ENCODE data around the gene CFLAR.

DNA sequence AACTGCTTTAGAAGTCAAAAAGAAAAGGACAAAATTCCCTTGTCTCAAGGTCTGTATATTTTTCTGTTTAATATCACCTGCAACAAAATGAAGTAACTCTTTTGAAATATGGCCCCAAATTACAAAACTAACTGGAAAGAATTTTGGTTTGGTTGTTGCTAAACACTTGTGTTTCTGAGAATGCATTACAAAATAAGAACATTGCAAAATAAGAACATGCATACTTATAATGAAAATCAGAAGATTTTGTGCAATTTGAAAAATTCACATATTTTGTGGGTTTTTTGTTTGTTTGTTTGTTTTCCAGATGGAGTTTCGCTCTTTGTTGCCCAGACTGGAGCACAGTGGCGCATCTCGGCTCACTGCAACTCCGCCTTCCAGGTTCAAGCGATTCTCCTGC, 22.4 kb upstream of the CFLAR start:
- TF ChIP-seq, protein P1, sequence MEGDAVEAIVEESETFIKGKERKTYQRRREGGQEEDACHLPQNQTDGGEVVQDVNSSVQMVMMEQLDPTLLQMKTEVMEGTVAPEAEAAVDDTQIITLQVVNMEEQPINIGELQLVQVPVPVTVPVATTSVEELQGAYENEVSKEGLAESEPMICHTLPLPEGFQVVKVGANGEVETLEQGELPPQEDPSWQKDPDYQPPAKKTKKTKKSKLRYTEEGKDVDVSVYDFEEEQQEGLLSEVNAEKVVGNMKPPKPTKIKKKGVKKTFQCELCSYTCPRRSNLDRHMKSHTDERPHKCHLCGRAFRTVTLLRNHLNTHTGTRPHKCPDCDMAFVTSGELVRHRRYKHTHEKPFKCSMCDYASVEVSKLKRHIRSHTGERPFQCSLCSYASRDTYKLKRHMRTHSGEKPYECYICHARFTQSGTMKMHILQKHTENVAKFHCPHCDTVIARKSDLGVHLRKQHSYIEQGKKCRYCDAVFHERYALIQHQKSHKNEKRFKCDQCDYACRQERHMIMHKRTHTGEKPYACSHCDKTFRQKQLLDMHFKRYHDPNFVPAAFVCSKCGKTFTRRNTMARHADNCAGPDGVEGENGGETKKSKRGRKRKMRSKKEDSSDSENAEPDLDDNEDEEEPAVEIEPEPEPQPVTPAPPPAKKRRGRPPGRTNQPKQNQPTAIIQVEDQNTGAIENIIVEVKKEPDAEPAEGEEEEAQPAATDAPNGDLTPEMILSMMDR (IDR thresholded peaks at IDR 0.05; ENCODE audit: low read length): no peak
- TF ChIP-seq EZH2 (IDR thresholded peaks at IDR 0.05; ENCODE audit: borderline replicate concordance, low read length): no peak

Measured in OCI-LY1 (cell line).